ENCODE measurements around the gene AKAP8.

- TF ChIP-seq POLR2A (IDR thresholded peaks at IDR 0.05) (no peak), CTCF (IDR thresholded peaks at IDR 0.05) (no peak)
Measured at GRCh38 chr19:15403151-15403531, 23.6 kb upstream of the AKAP8 start.

Data from thyroid gland (tissue), 4 donors.